HL-60 (cell line): ENCODE data around the gene TSHZ1.

ENCODE experiments used
- GABPA ChIP-seq: IDR thresholded peaks from 2 replicates; pipeline ENCODE4 v1.6.1; 2012; ENCODE audit warnings: low read depth
- POLR2AphosphoS5 ChIP-seq: IDR thresholded peaks from 2 replicates; pipeline ENCODE4 v1.6.1; 2012; ENCODE audit warnings: low read depth
- TF ChIP-seq, protein P1 (sequence below): IDR thresholded peaks from one replicate; pipeline ENCODE4 v1.5.1; 2011; ENCODE audit warnings: low read length, control low read depth, inconsistent platforms; ENCODE audit not compliant: insufficient read depth
- TF ChIP-seq, protein P2 (sequence below): IDR thresholded peaks from 2 replicates; pipeline ENCODE4 v1.6.1; 2012; ENCODE audit warnings: low read depth; ENCODE audit not compliant: insufficient replicate concordance

DNA sequence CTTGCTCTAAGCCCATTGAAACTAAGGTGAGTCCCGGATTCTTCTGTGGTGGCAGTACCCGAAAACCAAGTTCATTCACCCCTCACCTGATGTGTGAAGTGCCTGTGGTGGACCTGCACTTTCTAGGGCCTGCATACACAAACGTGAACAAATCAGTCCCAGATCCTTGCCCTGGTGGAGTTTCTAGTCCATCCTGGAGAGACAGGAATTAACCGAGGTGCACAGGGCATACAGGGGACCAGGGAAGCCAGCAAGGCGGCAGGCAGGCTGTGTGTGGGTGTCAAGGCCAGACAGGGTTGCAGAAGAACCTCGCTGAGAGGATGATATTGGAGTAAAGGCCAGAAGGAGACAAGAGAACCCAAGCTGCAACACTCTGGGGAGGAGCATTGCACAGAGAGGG, 110.8 kb downstream of the TSHZ1 start:
- TF ChIP-seq, protein P1, sequence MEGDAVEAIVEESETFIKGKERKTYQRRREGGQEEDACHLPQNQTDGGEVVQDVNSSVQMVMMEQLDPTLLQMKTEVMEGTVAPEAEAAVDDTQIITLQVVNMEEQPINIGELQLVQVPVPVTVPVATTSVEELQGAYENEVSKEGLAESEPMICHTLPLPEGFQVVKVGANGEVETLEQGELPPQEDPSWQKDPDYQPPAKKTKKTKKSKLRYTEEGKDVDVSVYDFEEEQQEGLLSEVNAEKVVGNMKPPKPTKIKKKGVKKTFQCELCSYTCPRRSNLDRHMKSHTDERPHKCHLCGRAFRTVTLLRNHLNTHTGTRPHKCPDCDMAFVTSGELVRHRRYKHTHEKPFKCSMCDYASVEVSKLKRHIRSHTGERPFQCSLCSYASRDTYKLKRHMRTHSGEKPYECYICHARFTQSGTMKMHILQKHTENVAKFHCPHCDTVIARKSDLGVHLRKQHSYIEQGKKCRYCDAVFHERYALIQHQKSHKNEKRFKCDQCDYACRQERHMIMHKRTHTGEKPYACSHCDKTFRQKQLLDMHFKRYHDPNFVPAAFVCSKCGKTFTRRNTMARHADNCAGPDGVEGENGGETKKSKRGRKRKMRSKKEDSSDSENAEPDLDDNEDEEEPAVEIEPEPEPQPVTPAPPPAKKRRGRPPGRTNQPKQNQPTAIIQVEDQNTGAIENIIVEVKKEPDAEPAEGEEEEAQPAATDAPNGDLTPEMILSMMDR, result no peak
- no peak for TF ChIP-seq GABPA
- no peak for TF ChIP-seq POLR2AphosphoS5
- TF ChIP-seq, protein P2, sequence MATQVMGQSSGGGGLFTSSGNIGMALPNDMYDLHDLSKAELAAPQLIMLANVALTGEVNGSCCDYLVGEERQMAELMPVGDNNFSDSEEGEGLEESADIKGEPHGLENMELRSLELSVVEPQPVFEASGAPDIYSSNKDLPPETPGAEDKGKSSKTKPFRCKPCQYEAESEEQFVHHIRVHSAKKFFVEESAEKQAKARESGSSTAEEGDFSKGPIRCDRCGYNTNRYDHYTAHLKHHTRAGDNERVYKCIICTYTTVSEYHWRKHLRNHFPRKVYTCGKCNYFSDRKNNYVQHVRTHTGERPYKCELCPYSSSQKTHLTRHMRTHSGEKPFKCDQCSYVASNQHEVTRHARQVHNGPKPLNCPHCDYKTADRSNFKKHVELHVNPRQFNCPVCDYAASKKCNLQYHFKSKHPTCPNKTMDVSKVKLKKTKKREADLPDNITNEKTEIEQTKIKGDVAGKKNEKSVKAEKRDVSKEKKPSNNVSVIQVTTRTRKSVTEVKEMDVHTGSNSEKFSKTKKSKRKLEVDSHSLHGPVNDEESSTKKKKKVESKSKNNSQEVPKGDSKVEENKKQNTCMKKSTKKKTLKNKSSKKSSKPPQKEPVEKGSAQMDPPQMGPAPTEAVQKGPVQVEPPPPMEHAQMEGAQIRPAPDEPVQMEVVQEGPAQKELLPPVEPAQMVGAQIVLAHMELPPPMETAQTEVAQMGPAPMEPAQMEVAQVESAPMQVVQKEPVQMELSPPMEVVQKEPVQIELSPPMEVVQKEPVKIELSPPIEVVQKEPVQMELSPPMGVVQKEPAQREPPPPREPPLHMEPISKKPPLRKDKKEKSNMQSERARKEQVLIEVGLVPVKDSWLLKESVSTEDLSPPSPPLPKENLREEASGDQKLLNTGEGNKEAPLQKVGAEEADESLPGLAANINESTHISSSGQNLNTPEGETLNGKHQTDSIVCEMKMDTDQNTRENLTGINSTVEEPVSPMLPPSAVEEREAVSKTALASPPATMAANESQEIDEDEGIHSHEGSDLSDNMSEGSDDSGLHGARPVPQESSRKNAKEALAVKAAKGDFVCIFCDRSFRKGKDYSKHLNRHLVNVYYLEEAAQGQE, result no peak
